ENCODE measurements around the gene BMPR1B. TPM values are rescaled to one million over a fixed set of nuclear protein-coding genes. Genes with fewer than 3 reads are reported as not detected.

The BMPR1B gene
- total RNA-seq, 2 experiments from 2014 or later: not detected

DNA sequence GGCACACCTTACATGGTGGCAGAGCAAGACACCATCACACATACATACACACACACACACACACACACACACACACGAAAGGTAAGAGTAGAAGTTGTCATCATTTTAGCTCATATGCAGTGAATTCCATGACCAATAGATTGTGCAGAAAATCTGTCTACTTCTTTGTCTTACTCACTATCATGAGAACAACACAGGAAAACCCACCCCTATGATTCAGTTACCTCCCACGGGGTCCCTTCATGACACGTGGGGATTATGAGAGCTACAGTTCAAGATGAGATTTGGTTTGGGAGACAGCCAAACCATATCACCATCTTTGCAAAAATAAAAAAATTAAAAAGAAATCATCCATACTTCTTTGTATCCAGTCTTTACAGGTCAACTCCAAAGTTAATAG lies 221.1 kb downstream of the BMPR1B start:
- Mint-ChIP-seq H3K27ac (no peak overlapping the region), H3K4me3 (no peak overlapping the region), H3K4me1 (no peaks in the 10 kb centered on the region), H3K27me3 (peaks cover 3% of the 10 kb centered on the region), H3K36me3 (no peaks in the 10 kb centered on the region), H3K9me3 (no peaks in the 10 kb centered on the region)
- POLR2A ChIA-PET: no interaction called here
- DNase-seq: no peak
- ATAC-seq (ENCODE audit: low read depth): no peak

DNA sequence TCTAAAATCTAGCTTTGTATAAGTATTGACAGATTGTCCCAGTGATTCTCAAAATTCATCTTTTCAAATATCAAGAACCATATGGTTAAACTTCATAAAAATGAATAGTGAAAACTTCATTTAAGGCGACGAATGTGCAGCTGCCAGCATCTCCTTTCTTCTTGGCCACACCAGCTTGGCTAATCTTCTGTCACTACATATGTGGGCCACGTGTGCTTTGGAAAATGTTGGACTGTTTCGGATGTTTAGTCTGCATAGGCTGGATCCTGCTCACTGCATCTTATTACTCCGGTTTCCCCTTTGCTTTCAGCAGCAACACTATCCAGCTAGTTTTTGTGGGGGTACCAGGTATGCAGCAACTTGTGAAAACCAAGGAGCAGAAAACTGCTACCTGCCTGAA lies 221.9 kb downstream of the BMPR1B start:
- ATAC-seq (ENCODE audit: low read depth): no peak
- Mint-ChIP-seq H3K4me1 (no peaks in the 10 kb centered on the region), H3K9me3 (no peaks in the 10 kb centered on the region), H3K27ac (no peak overlapping the region), H3K4me3 (no peak overlapping the region), H3K36me3 (no peaks in the 10 kb centered on the region), H3K27me3 (peaks cover 3% of the 10 kb centered on the region)
- POLR2A ChIA-PET: no interaction called here
- no peak for DNase-seq

DNA sequence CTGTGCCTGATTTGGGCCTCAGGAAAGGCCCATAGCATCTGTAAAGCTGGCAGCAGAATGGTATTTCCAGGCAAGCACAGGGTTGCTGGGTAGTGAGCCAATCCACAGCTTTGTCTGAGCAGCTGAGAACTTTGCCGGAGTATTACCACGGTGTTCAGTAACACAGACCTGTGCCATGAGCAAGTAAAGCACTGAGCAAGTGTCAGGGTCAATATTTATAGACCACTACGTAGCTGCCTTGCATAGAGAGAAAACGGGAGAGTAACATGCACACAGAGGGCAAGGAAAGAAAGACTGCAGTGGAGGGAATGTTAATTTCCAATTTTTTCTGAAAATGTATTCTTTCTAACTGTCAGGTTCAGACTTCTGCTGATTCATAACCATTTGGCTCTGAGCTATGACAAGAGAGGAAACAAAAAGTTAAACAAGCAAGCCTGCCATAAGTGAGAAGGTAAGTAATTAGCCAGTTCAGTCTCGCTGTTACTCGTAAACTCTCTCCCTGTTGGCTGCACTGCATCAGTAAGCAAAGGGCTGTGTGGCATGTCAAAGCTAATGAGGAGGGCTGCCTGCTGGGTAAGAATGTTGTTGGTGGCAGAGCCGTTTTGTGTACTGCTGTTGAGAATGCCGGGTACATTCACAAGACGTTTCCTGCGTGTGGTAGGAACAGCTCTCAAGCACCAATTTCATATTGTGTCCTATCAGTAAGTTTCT lies 238.1 kb downstream of the BMPR1B start:
- peak overlapping the region; percentile 51 for H3K4me3 Mint-ChIP-seq

DNA sequence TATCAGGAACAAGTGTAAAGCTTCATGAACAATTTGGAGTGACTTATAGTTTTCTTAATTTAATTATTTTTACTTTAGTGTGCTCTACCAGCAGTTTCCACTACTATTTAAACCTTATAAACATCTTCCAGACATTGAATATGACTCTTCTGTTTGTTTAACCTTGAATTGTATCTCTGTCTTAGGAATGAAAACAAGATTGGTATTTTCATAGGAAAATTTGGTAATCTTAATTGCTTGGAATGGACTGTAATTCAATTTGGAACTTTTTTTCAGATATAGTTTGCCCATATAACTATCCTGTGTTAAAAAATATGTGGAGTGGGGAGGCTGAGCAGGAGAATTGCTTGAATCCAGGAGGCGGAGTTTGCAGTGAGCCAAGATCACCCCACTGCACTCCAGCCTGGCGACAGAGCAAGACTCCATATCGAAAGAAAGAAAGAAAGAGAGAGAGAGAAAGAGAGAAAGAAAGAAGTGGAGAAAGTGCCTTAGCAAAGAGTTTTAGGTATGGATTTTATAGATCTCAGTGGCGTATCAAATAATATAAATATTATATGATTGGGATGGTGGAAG lies 242.4 kb downstream of the BMPR1B start:
- H3K27me3 Mint-ChIP-seq: no peaks in the 10 kb centered on the region
- H3K4me3 Mint-ChIP-seq: no peak overlapping the region
- H3K4me1 Mint-ChIP-seq: peaks cover 4% of the 10 kb centered on the region
- no peaks in the 10 kb centered on the region for H3K9me3 Mint-ChIP-seq
- DNase-seq (no peak), ATAC-seq (ENCODE audit: low read depth) (no peak)
- H3K27ac Mint-ChIP-seq: no peak overlapping the region
- POLR2A ChIA-PET: no interaction called here
- H3K36me3 Mint-ChIP-seq: no peaks in the 10 kb centered on the region

More for the DNA sequence above, 238.1 kb downstream of the BMPR1B start:
- DNase-seq (no peak), ATAC-seq (ENCODE audit: low read depth) (peak; percentile 33)
- Mint-ChIP-seq H3K27me3 (no peaks in the 10 kb centered on the region), H3K9me3 (no peaks in the 10 kb centered on the region), H3K4me1 (peaks cover 4% of the 10 kb centered on the region), H3K27ac (no peak overlapping the region), H3K36me3 (no peaks in the 10 kb centered on the region)
- POLR2A ChIA-PET: no interaction called here

- DNase-seq: no peak
- POLR2A ChIA-PET: no interaction called here
- no peak for ATAC-seq (ENCODE audit: low read depth)
- Mint-ChIP-seq H3K27me3 (no peaks in the 10 kb centered on the region), H3K9me3 (no peaks in the 10 kb centered on the region), H3K27ac (no peak overlapping the region), H3K4me3 (no peak overlapping the region), H3K4me1 (no peaks in the 10 kb centered on the region), H3K36me3 (no peaks in the 10 kb centered on the region)
Observed at GRCh38 chr4:95004912-95005311, 247.2 kb downstream of the BMPR1B start.

- H3K27me3 Mint-ChIP-seq: no peaks in the 10 kb centered on the region
- no peaks in the 10 kb centered on the region for H3K9me3 Mint-ChIP-seq
- POLR2A ChIA-PET: no interaction called here
- DNase-seq: no peak
- ATAC-seq (ENCODE audit: low read depth): no peak
- no peaks in the 10 kb centered on the region for H3K4me1 Mint-ChIP-seq
- H3K36me3 Mint-ChIP-seq: no peaks in the 10 kb centered on the region
- H3K27ac Mint-ChIP-seq: no peak overlapping the region
- H3K4me3 Mint-ChIP-seq: no peak overlapping the region
Observed at GRCh38 chr4:95007998-95008397, 250.2 kb downstream of the BMPR1B start.

GRCh38 chr4:95013236-95013635 lies 255.5 kb downstream of the BMPR1B start:
- H3K27ac Mint-ChIP-seq: no peak overlapping the region
- no peaks in the 10 kb centered on the region for H3K9me3 Mint-ChIP-seq
- no peaks in the 10 kb centered on the region for H3K4me1 Mint-ChIP-seq
- POLR2A ChIA-PET: no interaction called here
- no peak for ATAC-seq (ENCODE audit: low read depth)
- no peaks in the 10 kb centered on the region for H3K36me3 Mint-ChIP-seq
- no peak for DNase-seq
- H3K27me3 Mint-ChIP-seq: no peaks in the 10 kb centered on the region
- H3K4me3 Mint-ChIP-seq: no peak overlapping the region

DNA sequence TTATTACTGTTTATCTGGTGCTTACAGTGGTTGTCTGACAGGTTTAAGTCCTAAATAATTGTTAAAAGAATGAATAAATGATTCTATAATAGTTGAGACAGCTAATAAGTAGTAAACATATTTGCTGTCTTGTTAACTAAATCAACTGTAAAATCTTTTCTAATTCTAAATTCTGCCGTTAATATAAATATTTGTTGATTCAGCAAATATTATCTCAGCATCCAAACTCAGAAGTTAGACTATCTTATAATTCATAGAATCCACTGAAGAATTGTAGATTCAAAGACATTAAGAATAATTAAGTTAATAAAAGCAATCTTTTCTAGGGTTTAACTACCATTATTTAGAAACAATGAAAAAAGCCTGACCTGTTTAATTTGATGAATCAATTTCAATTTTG lies 256.3 kb downstream of the BMPR1B start:
- Mint-ChIP-seq H3K4me3 (no peak overlapping the region), H3K36me3 (no peaks in the 10 kb centered on the region), H3K27ac (no peak overlapping the region), H3K27me3 (no peaks in the 10 kb centered on the region), H3K4me1 (no peaks in the 10 kb centered on the region), H3K9me3 (no peaks in the 10 kb centered on the region)
- POLR2A ChIA-PET: no interaction called here
- ATAC-seq (ENCODE audit: low read depth) (no peak), DNase-seq (no peak)

- no peak overlapping the region for H3K4me3 Mint-ChIP-seq
- H3K9me3 Mint-ChIP-seq: no peaks in the 10 kb centered on the region
- no peak overlapping the region for H3K27ac Mint-ChIP-seq
- no peaks in the 10 kb centered on the region for H3K36me3 Mint-ChIP-seq
- POLR2A ChIA-PET: no interaction called here
- H3K27me3 Mint-ChIP-seq: no peaks in the 10 kb centered on the region
- ATAC-seq (ENCODE audit: low read depth): no peak
- no peaks in the 10 kb centered on the region for H3K4me1 Mint-ChIP-seq
- DNase-seq: no peak
Observed at GRCh38 chr4:95017305-95018064, 259.7 kb downstream of the BMPR1B start.

DNA sequence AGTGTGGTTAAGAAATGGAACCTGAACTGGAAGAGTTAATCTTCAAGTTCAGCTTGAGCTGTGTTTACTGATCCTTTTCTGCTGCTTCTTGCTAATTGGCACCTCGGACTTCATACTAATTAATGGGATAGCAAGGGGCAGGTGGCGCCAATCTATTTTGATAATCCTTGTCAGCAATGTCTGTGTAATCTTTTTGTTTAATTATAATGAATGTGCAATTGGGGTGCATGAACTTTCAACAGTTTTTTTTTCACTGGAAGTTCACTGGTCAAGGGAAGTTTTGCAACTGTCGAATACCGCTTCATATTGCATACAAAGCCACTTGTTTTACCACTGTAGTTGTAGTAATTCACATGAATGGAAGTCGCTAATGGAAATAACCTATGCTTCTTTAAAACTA lies 261.0 kb downstream of the BMPR1B start:
- H3K4me3 Mint-ChIP-seq: no peak overlapping the region
- POLR2A ChIA-PET: no interaction called here
- H3K9me3 Mint-ChIP-seq: no peaks in the 10 kb centered on the region
- no peak for ATAC-seq (ENCODE audit: low read depth)
- no peaks in the 10 kb centered on the region for H3K27me3 Mint-ChIP-seq
- no peak for DNase-seq
- H3K4me1 Mint-ChIP-seq: no peaks in the 10 kb centered on the region
- no peak overlapping the region for H3K27ac Mint-ChIP-seq
- H3K36me3 Mint-ChIP-seq: no peaks in the 10 kb centered on the region

DNA sequence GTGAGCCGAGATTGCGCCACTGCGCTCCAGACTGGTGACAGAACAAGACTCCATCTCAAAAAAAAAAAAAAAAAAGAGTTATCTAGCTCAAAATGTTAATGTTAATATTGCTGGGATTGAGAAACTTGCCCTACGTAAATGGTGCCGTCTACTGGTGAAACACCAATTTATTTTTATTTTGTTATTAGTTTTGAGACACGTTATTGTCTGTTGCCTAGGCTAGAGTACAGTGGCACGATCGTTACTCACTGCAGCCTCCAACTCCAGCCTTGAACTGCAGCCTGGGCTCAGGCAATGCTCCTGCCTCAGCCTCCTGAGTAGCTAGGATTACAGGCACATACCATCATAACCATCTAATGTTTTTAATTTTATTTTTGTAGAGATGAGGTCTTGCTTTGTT lies 262.8 kb downstream of the BMPR1B start:
- POLR2A ChIA-PET: no interaction called here
- Mint-ChIP-seq H3K4me1 (no peaks in the 10 kb centered on the region), H3K36me3 (no peaks in the 10 kb centered on the region), H3K9me3 (no peaks in the 10 kb centered on the region), H3K27ac (no peak overlapping the region), H3K27me3 (no peaks in the 10 kb centered on the region), H3K4me3 (no peak overlapping the region)
- ATAC-seq (ENCODE audit: low read depth) (no peak), DNase-seq (no peak)

DNA sequence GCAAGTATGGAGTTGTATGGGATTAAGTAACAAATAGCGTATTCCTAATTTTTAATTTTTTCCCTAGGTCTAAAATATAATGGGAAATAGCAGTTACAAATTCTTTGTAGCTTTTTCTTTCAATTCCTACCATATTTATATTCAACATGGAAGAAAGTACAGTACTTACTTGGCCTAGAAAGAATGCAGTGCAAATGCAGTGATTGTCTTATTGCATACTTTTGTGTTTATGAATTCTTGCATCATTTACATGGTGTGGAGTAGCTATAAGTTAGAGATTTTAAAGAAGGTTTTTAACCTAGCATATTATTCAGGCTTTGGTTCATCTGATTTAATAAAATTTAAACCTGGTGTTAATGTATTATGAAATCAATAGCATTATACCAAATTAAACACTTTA lies 263.3 kb downstream of the BMPR1B start:
- POLR2A ChIA-PET: no interaction called here
- Mint-ChIP-seq H3K4me3 (no peak overlapping the region), H3K27ac (no peak overlapping the region), H3K27me3 (no peaks in the 10 kb centered on the region), H3K36me3 (no peaks in the 10 kb centered on the region), H3K9me3 (no peaks in the 10 kb centered on the region), H3K4me1 (no peaks in the 10 kb centered on the region)
- DNase-seq (no peak), ATAC-seq (ENCODE audit: low read depth) (no peak)

DNA sequence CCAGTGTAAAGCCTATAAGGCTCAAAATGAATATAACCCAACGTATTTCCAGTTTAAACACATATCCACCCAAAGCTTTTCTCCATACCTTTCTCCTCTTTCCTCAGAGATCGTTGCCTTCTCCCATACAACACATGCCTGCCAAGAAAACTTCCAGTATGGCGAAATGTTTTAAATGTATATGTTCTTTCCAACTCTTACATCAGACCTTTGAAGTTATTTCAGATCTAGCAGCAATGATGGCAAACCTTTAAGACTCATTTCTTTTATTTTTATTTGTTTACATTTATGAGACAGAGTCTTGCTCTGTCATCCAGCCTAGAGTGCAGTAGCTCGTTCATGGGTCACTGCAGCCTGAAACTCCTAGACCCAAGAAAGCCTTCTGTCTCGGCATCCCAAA lies 265.4 kb downstream of the BMPR1B start:
- DNase-seq (no peak), ATAC-seq (ENCODE audit: low read depth) (no peak)
- no peak overlapping the region for H3K27ac Mint-ChIP-seq
- no peaks in the 10 kb centered on the region for H3K4me1 Mint-ChIP-seq
- no peaks in the 10 kb centered on the region for H3K9me3 Mint-ChIP-seq
- no peaks in the 10 kb centered on the region for H3K36me3 Mint-ChIP-seq
- H3K4me3 Mint-ChIP-seq: no peak overlapping the region
- H3K27me3 Mint-ChIP-seq: no peaks in the 10 kb centered on the region
- POLR2A ChIA-PET: no interaction called here

DNA sequence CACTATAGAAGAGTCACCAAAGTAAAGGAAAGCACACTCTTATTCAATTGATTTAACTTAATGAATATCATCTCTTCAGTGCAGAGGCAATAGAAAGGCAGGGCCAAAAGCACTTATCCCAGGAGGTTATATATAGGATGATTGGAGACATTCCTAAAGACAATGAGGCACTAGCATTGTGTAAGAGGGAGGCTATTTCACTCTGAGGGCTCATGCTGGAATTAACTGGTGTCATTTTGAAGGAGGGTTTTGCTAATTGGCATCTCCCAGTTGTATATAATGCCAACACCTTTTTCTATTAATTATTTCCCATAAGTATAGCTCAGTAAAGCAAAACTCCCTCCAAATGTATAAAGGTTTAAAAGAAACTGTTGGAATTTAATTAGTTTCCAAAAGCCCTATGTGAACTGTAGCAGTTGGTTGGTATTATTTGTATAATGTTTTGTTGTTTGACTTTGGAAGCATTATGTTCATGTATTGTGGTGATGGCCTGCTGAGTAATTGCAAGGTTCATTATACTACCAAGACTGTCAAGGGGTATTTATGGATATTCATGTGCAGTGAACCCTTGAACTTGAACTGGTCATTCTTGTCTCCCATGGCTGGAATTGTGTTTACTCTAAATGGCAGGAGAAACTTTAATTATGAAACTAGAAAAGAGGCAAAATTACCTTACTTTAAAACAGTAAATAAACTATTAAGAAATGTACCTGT lies 270.3 kb downstream of the BMPR1B start:
- no peak overlapping the region for H3K4me3 Mint-ChIP-seq
- H3K27me3 Mint-ChIP-seq: no peaks in the 10 kb centered on the region
- no peaks in the 10 kb centered on the region for H3K9me3 Mint-ChIP-seq
- no peak for DNase-seq
- no peaks in the 10 kb centered on the region for H3K4me1 Mint-ChIP-seq
- ATAC-seq (ENCODE audit: low read depth): no peak
- H3K36me3 Mint-ChIP-seq: no peaks in the 10 kb centered on the region
- POLR2A ChIA-PET: no interaction called here
- no peak overlapping the region for H3K27ac Mint-ChIP-seq

Measured in activated naive CD8-positive, alpha-beta T cell treated with anti-CD3 and anti-CD28 coated beads, Interleukin-2, amount 10 ng/mL, durations not matched to agents 7 days and 5 days (primary cell).